Psoas muscle (tissue), 8 donors: ENCODE results near the gene SLC36A1. TPM values are rescaled to one million over a fixed set of nuclear protein-coding genes. Genes with fewer than 3 reads are reported as not detected.
A peak's percentile ranks its signal among the peaks of the same experiment; 100 is the strongest.

Experiments used
- ATAC-seq, 4 donors: fragments of 200-7000 bp; cut with Tn5 transposase; one replicate each; pipeline ENCODE4 v1.9.1; 2020; ENCODE audit warnings: moderate library complexity in 3 of 4, mild to moderate bottlenecking in 2 of 4
- DNase-seq, 2 donors: peaks; one replicate each; pipeline ENCODE4 v3.0.0-alpha.2; 2020
- H3K27ac ChIP-seq: fragments of 200-600 bp; one replicate; pipeline ENCODE4 v1.8.0; 2022
- H3K27me3 ChIP-seq, 3 donors: fragments of 200-600 bp in 1 of 3; one replicate each; pipeline versions ENCODE4 v1.6.1 to v1.8.0; 2013 to 2022; ENCODE audit warnings: low read length in 2 of 3, mild to moderate bottlenecking in 2 of 3, moderate library complexity in 1 of 3; ENCODE audit not compliant: insufficient read depth in 3 of 3
- H3K36me3 ChIP-seq, 2 donors: fragments of 200-600 bp in 1 of 2; one replicate each; pipeline versions ENCODE4 v1.6.1 to v1.8.0; 2013 to 2022; ENCODE audit warnings: low read depth in 1 of 2, mild to moderate bottlenecking in 1 of 2, moderate library complexity in 1 of 2; ENCODE audit not compliant: insufficient read depth in 1 of 2
- H3K4me1 ChIP-seq: fragments of 200-600 bp; one replicate; pipeline ENCODE4 v1.8.0; 2022
- H3K4me3 ChIP-seq: fragments of 200-600 bp; one replicate; pipeline ENCODE4 v1.8.0; 2022; ENCODE audit warnings: mild to moderate bottlenecking
- H3K9me3 ChIP-seq: fragments of 200-600 bp; one replicate; pipeline ENCODE4 v1.8.0; 2022
- WGBS, 3 donors: extraction: QIAGEN DNeasy Blood & Tissue Kit; methylation state at CpG; one replicate each; pipeline versions ENCODE4 v1.1.6 to v1.1.7; 2013; 5-methylcytosine and 5-hydroxymethylcytosine counted together
- intact Hi-C, 2 donors: fragments of 100-400 bp; cut with DNase I; formaldehyde crosslinking; loops; one replicate each; pipeline versions ENCODE4 v1.11.0 to v1.14.2; 2022
- polyA plus RNA-seq, 3 donors: library from polyadenylated mRNA; stranded (reverse); fragments of 200-250 nt; gene quantifications; one replicate each; pipeline ENCODE4 v1.2.3, GENCODE V29; 2013
- total RNA-seq, 4 donors: library from RNA; stranded (reverse); fragmentation: NEBNext Ultra II Directional in 2 of 4; extraction: Animal tissue kit (Norgen Biotek cat#: 25700) in 2 of 4; gene quantifications; one replicate each; pipeline versions ENCODE4 v1.2.1 to v1.2.4, GENCODE V29; 2021 to 2023
- TF ChIP-seq, protein P1 (sequence below): fragments of 200-600 bp; IDR thresholded peaks from one replicate; pipeline ENCODE4 v1.8.0; 2022; ENCODE audit warnings: antibody characterized with exemption
- donor health status: healthy with polysubstance abuse.
- donor health status: DM: no; HTN: no; CAD: no; lungs with moderate emphysema.
- donor health status: Bipolar disorder and iron deficiency.
- donor health status: healthy.
- donor health status: DM: yes; HTN: yes; CAD: no.
- donor health status: DM: no; HTN: no; CAD: no.
- donor health status: DM: no; HTN: no; CAD: no.
- donor health status: DM: yes; HTN: yes; CAD: no.

The SLC36A1 gene
- total and polyA plus RNA-seq, 7 donors, result 1.7 to 19.7 (median 12.0) TPM

DNA sequence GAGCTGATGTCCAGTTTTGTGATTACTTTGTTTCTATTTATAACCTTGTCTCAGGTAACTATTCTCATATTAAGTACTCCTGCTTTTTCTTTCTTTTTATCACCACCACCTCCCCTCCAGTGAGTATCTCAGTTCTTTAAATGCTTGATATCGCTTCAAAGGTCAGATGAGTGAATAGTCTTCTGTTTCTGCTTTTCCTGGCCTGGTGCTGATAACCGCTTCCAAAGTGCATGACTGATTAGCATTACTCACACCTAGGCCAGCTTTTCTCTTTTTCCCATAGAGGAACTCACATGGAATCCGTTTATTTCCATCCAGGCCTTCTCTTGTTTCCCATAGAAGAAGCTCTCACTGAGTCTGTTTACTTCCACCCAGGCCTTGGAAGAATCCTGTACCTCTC is 3.2 kb downstream of the SLC36A1 start:
- 58 to 67% (median 60%) methylated on average over 3 of the region's 3 CpGs for WGBS, 3 donors
- ATAC-seq (no peak), DNase-seq (no peak)
- no peaks in the 10 kb centered on the region for H3K9me3 ChIP-seq
- no peaks in the 10 kb centered on the region for H3K36me3 ChIP-seq
- H3K27me3 ChIP-seq, result no peaks in the 10 kb centered on the region
- intact Hi-C loops, result no loop called here
- H3K4me1 ChIP-seq, result peaks cover 36% of the 10 kb centered on the region
- H3K4me3 ChIP-seq, result no peak overlapping the region
- TF ChIP-seq, protein P1, sequence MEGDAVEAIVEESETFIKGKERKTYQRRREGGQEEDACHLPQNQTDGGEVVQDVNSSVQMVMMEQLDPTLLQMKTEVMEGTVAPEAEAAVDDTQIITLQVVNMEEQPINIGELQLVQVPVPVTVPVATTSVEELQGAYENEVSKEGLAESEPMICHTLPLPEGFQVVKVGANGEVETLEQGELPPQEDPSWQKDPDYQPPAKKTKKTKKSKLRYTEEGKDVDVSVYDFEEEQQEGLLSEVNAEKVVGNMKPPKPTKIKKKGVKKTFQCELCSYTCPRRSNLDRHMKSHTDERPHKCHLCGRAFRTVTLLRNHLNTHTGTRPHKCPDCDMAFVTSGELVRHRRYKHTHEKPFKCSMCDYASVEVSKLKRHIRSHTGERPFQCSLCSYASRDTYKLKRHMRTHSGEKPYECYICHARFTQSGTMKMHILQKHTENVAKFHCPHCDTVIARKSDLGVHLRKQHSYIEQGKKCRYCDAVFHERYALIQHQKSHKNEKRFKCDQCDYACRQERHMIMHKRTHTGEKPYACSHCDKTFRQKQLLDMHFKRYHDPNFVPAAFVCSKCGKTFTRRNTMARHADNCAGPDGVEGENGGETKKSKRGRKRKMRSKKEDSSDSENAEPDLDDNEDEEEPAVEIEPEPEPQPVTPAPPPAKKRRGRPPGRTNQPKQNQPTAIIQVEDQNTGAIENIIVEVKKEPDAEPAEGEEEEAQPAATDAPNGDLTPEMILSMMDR, result no peak
- no peak overlapping the region for H3K27ac ChIP-seq

GRCh38 chr5:151451626-151452520 is 4.5 kb downstream of the SLC36A1 start:
- Histone ChIP-seq H3K4me3 (no peak overlapping the region), H3K27ac (peak overlapping the region; percentile 34), H3K4me1 (peaks cover 45% of the 10 kb centered on the region), H3K9me3 (no peaks in the 10 kb centered on the region), H3K27me3 (no peaks in the 10 kb centered on the region), H3K36me3 (no peaks in the 10 kb centered on the region)
- DNase-seq, result no peak
- WGBS, 3 donors, result 84% methylated on average over 8 of the region's 8 CpGs
- TF ChIP-seq, protein P1, result no peak
- intact Hi-C loops, result no loop called here
- ATAC-seq, result no peak

GRCh38 chr5:151454166-151454565 is 6.8 kb downstream of the SLC36A1 start:
- H3K4me3 ChIP-seq, result no peak overlapping the region
- TF ChIP-seq, protein P1, result no peak
- no peaks in the 10 kb centered on the region for H3K27me3 ChIP-seq
- intact Hi-C loops, result no loop called here
- DNase-seq (peak in 1 of 2 donors; percentile 76), ATAC-seq (peak; percentile 87 to 94 (median 91))
- peak overlapping the region; percentile 78 for H3K27ac ChIP-seq
- 27 to 32% (median 31%) methylated on average over 2 of the region's 2 CpGs for WGBS, 3 donors
- no peaks in the 10 kb centered on the region for H3K9me3 ChIP-seq
- H3K36me3 ChIP-seq, result peaks cover 0 to 6% of the 10 kb centered on the region in 2 donors
- H3K4me1 ChIP-seq, result peaks cover 39% of the 10 kb centered on the region

DNA sequence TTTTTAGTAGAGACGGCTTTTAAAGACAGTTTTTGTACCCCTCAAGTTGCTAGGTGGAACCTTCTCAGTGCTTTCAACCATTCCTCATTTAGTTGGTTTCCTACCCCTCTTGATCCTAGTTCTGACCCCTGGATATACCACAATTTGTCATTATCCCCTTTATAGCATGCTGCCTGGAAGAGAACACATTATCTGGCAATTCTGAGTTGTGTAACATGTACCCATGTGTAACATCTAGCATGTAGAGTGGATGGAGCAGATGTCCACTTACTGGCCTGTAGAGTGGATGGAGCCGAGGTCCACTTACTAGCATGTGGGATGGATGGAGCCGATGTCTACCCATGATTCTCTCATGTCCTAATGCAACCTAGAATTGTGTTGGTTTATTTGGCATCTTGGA is 7.5 kb downstream of the SLC36A1 start:
- WGBS, 3 donors, result 88 to 94% (median 94%) methylated on average over 3 of the region's 3 CpGs
- DNase-seq (no peak), ATAC-seq (peak; percentile 27 to 84 (median 76))
- TF ChIP-seq, protein P1, result no peak
- Histone ChIP-seq H3K9me3 (no peaks in the 10 kb centered on the region), H3K36me3 (peaks cover under 1 to 13% of the 10 kb centered on the region in 2 donors), H3K4me1 (peaks cover 39% of the 10 kb centered on the region), H3K27ac (peak overlapping the region; percentile 78), H3K27me3 (no peaks in the 10 kb centered on the region), H3K4me3 (no peak overlapping the region)
- intact Hi-C loops, result no loop called here
